ENCODE data around the gene OTOF. TPM values are rescaled to one million over a fixed set of nuclear protein-coding genes. Genes with fewer than 3 reads are reported as not detected.
A peak's percentile ranks its signal among the peaks of the same experiment; 100 is the strongest.

Gene OTOF
- total and polyA plus RNA-seq, 9 of the 15 experiments (the other 6 are each of a cell fraction or from before 2014, with no cell fraction given), result 0.03 to 0.11 (median 0.06) TPM; not detected in 5

DNA sequence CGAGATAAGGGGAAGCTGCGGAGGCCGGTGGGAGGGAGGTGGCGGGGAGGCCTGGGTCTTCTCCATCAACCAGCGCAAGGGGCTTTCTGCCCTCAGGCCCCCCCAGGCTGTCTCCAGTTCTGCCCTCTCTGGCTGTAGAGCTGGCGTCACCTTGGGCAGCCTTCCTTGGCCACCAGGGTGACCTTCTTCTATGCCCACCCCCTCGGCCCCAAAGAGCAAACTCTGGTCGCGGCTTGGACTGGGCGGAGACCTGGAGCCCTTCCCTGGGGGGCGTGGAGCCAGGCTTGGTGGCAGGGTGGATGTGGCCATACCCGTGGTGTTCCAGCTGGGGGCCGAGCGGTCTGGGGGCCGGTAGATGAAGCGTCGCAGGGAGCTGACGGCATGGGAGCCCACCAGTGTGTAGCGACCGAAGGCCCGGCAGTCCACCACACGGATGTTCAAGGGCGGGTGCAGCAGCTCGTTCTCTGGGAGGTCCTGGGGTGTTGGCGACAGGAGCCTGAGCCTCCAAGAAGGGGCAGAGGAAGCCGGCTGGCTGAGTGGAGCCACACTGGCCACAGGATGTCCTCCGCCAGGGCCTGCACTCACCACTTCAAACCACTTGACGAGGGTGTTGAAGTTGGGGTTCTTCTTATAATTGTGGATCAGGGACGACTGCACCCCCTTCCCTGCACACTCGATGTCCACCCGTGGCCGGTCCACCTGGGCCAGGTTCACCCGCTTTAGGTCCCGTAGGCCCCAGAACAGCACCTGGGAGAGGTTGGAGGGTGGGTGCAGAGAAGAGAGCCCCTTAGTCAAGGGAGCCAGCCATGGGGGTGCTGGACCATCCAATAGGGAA is 4.9 kb downstream of the OTOF start:
- POLR2A ChIA-PET, result interaction anchor here (0.7 to 1.4 kb wide), 2 partner anchors 39 to 275 kb away, joined by 3 to 4 read pairs; no protein-coding TSS in a partner anchor
- Histone ChIP-seq H3K36me3 (ENCODE audit: control insufficient read depth, insufficient read depth, low read length) (no peaks in the 10 kb centered on the region), H3K4me1 (replicated peaks in 1 of 2; ENCODE audit: control insufficient read depth in 2 of 2, insufficient read depth in 2 of 2, low read length in 2 of 2) (peaks cover 0 to 32% of the 10 kb centered on the region in 2 experiments; a peak in 2 of 5 replicates), H3K27ac (ENCODE audit: extremely low read depth, low read depth, low read length) (no peak overlapping the region), H3K79me2 (ENCODE audit: control insufficient read depth, insufficient read depth, low read length) (no peaks in the 10 kb centered on the region), H3K27me3 (ENCODE audit: control insufficient read depth in 2 of 2, insufficient read depth in 2 of 2, low read length in 2 of 2) (peaks cover 0 to 5% of the 10 kb centered on the region in 2 experiments; a peak in 1 of 5 replicates), H3K9me3 (replicated peaks; ENCODE audit: control insufficient read depth, insufficient read depth, low read depth, low read length) (peaks cover 5% of the 10 kb centered on the region; the same call in 1 of the 2 replicates), H3K4me3 (no peak overlapping the region), H3K9ac (ENCODE audit: insufficient read depth in 1 of 2, low read depth in 2 of 2, low read length in 2 of 2) (peak overlapping the region in 1 of 2 experiments; percentile 51; a peak in 2 of 4 replicates), H3K9me1 (ENCODE audit: control insufficient read depth, insufficient read depth, low read length) (no peaks in the 10 kb centered on the region), H2AFZ (ENCODE audit: low read depth, low read length) (no peak overlapping the region), H3K4me2 (ENCODE audit: insufficient read depth, low read length) (no peak overlapping the region), H4K20me1 (replicated peaks; ENCODE audit: control insufficient read depth, insufficient read depth, low read length) (peaks cover 4% of the 10 kb centered on the region; the same call in 1 of the 2 replicates)
- CTCF ChIA-PET (ENCODE audit: low intra/inter-chr PET ratio), result interaction anchor here (0.6 to 1.8 kb wide), 4 partner anchors 105 to 275 kb away, joined by 3 to 16 read pairs (median 4); no protein-coding TSS in a partner anchor
- WGBS (ENCODE audit: insufficient coverage, low coverage, missing lambda C conversion rate), result 38% methylated on average over 32 of the region's 34 CpGs
- ATAC-seq (no peak), DNase-seq (ENCODE audit: extremely low read depth in 1 of 4, low spot score in 3 of 4) (no peak), FAIRE-seq (no peak)
- BruUV-seq (replicated peaks), result no TSS peak
- in situ Hi-C loops (cut with MboI), result no loop called here
- intact Hi-C loops (cut with micrococcal nuclease), result loop anchor here (1.0 kb wide), 1 partner anchor 104 kb away; no protein-coding TSS in a partner anchor
- TF ChIP-seq, protein P1, sequence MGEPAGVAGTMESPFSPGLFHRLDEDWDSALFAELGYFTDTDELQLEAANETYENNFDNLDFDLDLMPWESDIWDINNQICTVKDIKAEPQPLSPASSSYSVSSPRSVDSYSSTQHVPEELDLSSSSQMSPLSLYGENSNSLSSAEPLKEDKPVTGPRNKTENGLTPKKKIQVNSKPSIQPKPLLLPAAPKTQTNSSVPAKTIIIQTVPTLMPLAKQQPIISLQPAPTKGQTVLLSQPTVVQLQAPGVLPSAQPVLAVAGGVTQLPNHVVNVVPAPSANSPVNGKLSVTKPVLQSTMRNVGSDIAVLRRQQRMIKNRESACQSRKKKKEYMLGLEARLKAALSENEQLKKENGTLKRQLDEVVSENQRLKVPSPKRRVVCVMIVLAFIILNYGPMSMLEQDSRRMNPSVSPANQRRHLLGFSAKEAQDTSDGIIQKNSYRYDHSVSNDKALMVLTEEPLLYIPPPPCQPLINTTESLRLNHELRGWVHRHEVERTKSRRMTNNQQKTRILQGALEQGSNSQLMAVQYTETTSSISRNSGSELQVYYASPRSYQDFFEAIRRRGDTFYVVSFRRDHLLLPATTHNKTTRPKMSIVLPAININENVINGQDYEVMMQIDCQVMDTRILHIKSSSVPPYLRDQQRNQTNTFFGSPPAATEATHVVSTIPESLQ (CRISPR knock-in tag; IDR thresholded peaks at IDR 0.05), result no peak
- no peak for TF ChIP-seq SP2 (IDR thresholded peaks at IDR 0.05; ENCODE audit: extremely low read depth, low read depth, low read length, poor library complexity, severe bottlenecking)
- TF ChIP-seq RBM34 (IDR thresholded peaks at IDR 0.05; ENCODE audit: borderline replicate concordance, insufficient read depth, low read length), result no peak
- TF ChIP-seq, protein P2, sequence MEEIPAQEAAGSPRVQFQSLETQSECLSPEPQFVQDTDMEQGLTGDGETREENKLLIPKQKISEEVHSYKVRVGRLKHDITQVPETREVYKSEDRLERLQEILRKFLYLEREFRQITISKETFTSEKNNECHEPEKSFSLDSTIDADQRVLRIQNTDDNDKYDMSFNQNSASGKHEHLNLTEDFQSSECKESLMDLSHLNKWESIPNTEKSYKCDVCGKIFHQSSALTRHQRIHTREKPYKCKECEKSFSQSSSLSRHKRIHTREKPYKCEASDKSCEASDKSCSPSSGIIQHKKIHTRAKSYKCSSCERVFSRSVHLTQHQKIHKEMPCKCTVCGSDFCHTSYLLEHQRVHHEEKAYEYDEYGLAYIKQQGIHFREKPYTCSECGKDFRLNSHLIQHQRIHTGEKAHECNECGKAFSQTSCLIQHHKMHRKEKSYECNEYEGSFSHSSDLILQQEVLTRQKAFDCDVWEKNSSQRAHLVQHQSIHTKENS (CRISPR knock-in tag; IDR thresholded peaks at IDR 0.05), result no peak
- TF ChIP-seq MCM2 (IDR thresholded peaks at IDR 0.05; ENCODE audit: low read depth), result no peak
- no peak for TF ChIP-seq IRF2 (CRISPR knock-in tag; IDR thresholded peaks at IDR 0.05)
- no peak for TF ChIP-seq BCOR (IDR thresholded peaks at IDR 0.05)
- TF ChIP-seq, protein P3, sequence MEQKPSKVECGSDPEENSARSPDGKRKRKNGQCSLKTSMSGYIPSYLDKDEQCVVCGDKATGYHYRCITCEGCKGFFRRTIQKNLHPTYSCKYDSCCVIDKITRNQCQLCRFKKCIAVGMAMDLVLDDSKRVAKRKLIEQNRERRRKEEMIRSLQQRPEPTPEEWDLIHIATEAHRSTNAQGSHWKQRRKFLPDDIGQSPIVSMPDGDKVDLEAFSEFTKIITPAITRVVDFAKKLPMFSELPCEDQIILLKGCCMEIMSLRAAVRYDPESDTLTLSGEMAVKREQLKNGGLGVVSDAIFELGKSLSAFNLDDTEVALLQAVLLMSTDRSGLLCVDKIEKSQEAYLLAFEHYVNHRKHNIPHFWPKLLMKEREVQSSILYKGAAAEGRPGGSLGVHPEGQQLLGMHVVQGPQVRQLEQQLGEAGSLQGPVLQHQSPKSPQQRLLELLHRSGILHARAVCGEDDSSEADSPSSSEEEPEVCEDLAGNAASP (IDR thresholded peaks at IDR 0.05), result no peak
- TF ChIP-seq ETV1 (tag; conservative IDR thresholded peaks at IDR 0.05; ENCODE audit: low read depth), result no peak
- TF ChIP-seq, protein P4, sequence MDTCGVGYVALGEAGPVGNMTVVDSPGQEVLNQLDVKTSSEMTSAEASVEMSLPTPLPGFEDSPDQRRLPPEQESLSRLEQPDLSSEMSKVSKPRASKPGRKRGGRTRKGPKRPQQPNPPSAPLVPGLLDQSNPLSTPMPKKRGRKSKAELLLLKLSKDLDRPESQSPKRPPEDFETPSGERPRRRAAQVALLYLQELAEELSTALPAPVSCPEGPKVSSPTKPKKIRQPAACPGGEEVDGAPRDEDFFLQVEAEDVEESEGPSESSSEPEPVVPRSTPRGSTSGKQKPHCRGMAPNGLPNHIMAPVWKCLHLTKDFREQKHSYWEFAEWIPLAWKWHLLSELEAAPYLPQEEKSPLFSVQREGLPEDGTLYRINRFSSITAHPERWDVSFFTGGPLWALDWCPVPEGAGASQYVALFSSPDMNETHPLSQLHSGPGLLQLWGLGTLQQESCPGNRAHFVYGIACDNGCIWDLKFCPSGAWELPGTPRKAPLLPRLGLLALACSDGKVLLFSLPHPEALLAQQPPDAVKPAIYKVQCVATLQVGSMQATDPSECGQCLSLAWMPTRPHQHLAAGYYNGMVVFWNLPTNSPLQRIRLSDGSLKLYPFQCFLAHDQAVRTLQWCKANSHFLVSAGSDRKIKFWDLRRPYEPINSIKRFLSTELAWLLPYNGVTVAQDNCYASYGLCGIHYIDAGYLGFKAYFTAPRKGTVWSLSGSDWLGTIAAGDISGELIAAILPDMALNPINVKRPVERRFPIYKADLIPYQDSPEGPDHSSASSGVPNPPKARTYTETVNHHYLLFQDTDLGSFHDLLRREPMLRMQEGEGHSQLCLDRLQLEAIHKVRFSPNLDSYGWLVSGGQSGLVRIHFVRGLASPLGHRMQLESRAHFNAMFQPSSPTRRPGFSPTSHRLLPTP (IDR thresholded peaks at IDR 0.05; ENCODE audit: borderline replicate concordance, extremely low read depth, insufficient read length), result no peak
- TF ChIP-seq MYNN (IDR thresholded peaks at IDR 0.05), result no peak
- no peak for TF ChIP-seq MYNN (CRISPR knock-in tag; IDR thresholded peaks at IDR 0.05)
- TF ChIP-seq ZNF76 (CRISPR knock-in tag; IDR thresholded peaks at IDR 0.05; ENCODE audit: borderline replicate concordance), result no peak
